Neural progenitor cell (in vitro differentiated cells): ENCODE data around the gene IRF7. TPM values are rescaled to one million over a fixed set of nuclear protein-coding genes. Genes with fewer than 3 reads are reported as not detected.

ENCODE experiments used
- DNase-seq: peaks from one replicate; pipeline ENCODE4 v3.0.0-alpha.2; 2016; ENCODE audit warnings: low spot score
- H2AFZ ChIP-seq: fragments of 200-600 bp; sonication (generic); replicated peaks from 2 replicates; pipeline ENCODE4 v1.6.1; 2016; ENCODE audit warnings: antibody characterized with exemption
- H3F3A ChIP-seq: fragments of 200-600 bp; sonication (generic); 2 replicates; pipeline ENCODE4 v1.6.1; 2016; ENCODE audit warnings: antibody characterized with exemption, low read depth
- H3K27ac ChIP-seq: fragments of 200-600 bp; sonication (generic); 2 replicates; pipeline ENCODE4 v1.5.1; 2016; ENCODE audit warnings: mild to moderate bottlenecking
- H3K27me3 ChIP-seq: fragments of 200-600 bp; sonication (generic); 2 replicates; pipeline ENCODE4 v1.6.1; 2016; ENCODE audit warnings: mild to moderate bottlenecking, moderate library complexity
- H3K36me3 ChIP-seq: fragments of 200-600 bp; sonication (generic); 2 replicates; pipeline ENCODE4 v1.5.1; 2016
- H3K4me1 ChIP-seq: fragments of 200-600 bp; sonication (generic); 2 replicates; pipeline ENCODE4 v1.6.1; 2016; ENCODE audit warnings: mixed run types
- H3K4me2 ChIP-seq: fragments of 200-600 bp; sonication (generic); 2 replicates; pipeline ENCODE4 v1.6.1; 2016
- H3K4me3 ChIP-seq: fragments of 200-600 bp; sonication (generic); 2 replicates; pipeline ENCODE4 v1.5.1; 2016
- H3K79me2 ChIP-seq: fragments of 200-600 bp; sonication (generic); 2 replicates; pipeline ENCODE4 v1.6.1; 2016; ENCODE audit warnings: low read depth
- H3K9ac ChIP-seq: fragments of 200-600 bp; sonication (generic); 2 replicates; pipeline ENCODE4 v1.6.1; 2016
- H3K9me3 ChIP-seq: fragments of 200-600 bp; sonication (generic); 2 replicates; pipeline ENCODE4 v1.5.1; 2016; ENCODE audit warnings: low read depth
- H4K20me1 ChIP-seq: fragments of 200-600 bp; sonication (generic); 2 replicates; pipeline ENCODE4 v1.6.1; 2016; ENCODE audit warnings: low read depth
- H3K27ac Mint-ChIP-seq: 3 replicates; pipeline ENCODE4 v1.8.0; 2021; ENCODE audit warnings: mixed read lengths
- H3K27me3 Mint-ChIP-seq: 2 replicates; pipeline ENCODE4 v1.8.0; 2022; ENCODE audit warnings: low read depth, mild to moderate bottlenecking, inconsistent platforms, moderate library complexity, mixed read lengths; ENCODE audit not compliant: insufficient read depth
- H3K36me3 Mint-ChIP-seq: 3 replicates; pipeline ENCODE4 v1.8.0; 2021; ENCODE audit warnings: mixed read lengths
- H3K4me1 Mint-ChIP-seq: 3 replicates; pipeline ENCODE4 v1.8.0; 2021; ENCODE audit warnings: mixed read lengths
- H3K4me3 Mint-ChIP-seq: 3 replicates; pipeline ENCODE4 v1.8.0; 2021; ENCODE audit warnings: mild to moderate bottlenecking, moderate library complexity, mixed read lengths
- H3K9me3 Mint-ChIP-seq: 3 replicates; pipeline ENCODE4 v1.8.0; 2020; ENCODE audit warnings: mixed read lengths
- CTCF ChIP-seq: fragments of 200-600 bp; sonication (generic); IDR thresholded peaks from 2 replicates; pipeline ENCODE4 v1.5.1; 2017; ENCODE audit warnings: antibody characterized with exemption, mild to moderate bottlenecking
- EZH2 ChIP-seq: fragments of 200-600 bp; sonication (generic); IDR thresholded peaks from 2 replicates; pipeline ENCODE4 v1.6.1; 2017; ENCODE audit warnings: antibody characterized with exemption, mild to moderate bottlenecking, moderate library complexity
- EZH2phosphoT487 ChIP-seq: fragments of 200-600 bp; sonication (generic); IDR thresholded peaks from 2 replicates; pipeline ENCODE4 v1.6.1; 2017; ENCODE audit warnings: antibody characterized with exemption
- total RNA-seq: library from RNA; depleted of rRNA; stranded (reverse); fragments of >200 nt; gene quantifications from 2 replicates; pipeline ENCODE4 v1.2.3, GENCODE V29; 2015; ENCODE audit warnings: low replicate concordance

IRF7 gene
- total RNA-seq, 1 donor from 2014 or later = 4.3 TPM

- no peak overlapping the region for H3K9ac ChIP-seq
- no peaks in the 10 kb centered on the region for H3K36me3 ChIP-seq
- peaks cover 6% of the 10 kb centered on the region for H3F3A ChIP-seq
- H3K27ac Mint-ChIP-seq = no peak overlapping the region
- H3K79me2 ChIP-seq = no peaks in the 10 kb centered on the region
- no peaks in the 10 kb centered on the region for H3K4me1 ChIP-seq
- peaks cover 30% of the 10 kb centered on the region for H3K27me3 ChIP-seq
- H3K4me1 Mint-ChIP-seq = peaks cover 15% of the 10 kb centered on the region
- H2AFZ ChIP-seq = no peak overlapping the region
- H3K36me3 Mint-ChIP-seq = peaks cover 16% of the 10 kb centered on the region
- no peak overlapping the region for H3K4me3 ChIP-seq
- no peak overlapping the region for H3K4me2 ChIP-seq
- no peak for DNase-seq
- peaks cover 9% of the 10 kb centered on the region for H3K27me3 Mint-ChIP-seq
- peaks cover 11% of the 10 kb centered on the region for H3K9me3 Mint-ChIP-seq
- no peaks in the 10 kb centered on the region for H3K9me3 ChIP-seq
- peaks cover 11% of the 10 kb centered on the region for H4K20me1 ChIP-seq
- H3K27ac ChIP-seq = no peak overlapping the region
- TF ChIP-seq EZH2 = no peak
- TF ChIP-seq EZH2phosphoT487 = no peak
- TF ChIP-seq CTCF = no peak
- H3K4me3 Mint-ChIP-seq = no peak overlapping the region
These were observed 12.3 kb upstream of the IRF7 start for GRCh38 chr11:628056-628455.

- Histone ChIP-seq H2AFZ (no peak overlapping the region), H3K27me3 (peaks cover 30% of the 10 kb centered on the region), H3K27ac (no peak overlapping the region), H3K4me2 (peak overlapping the region; percentile 52), H3K9ac (no peak overlapping the region), H3F3A (peaks cover 6% of the 10 kb centered on the region), H3K4me1 (no peaks in the 10 kb centered on the region), H3K4me3 (no peak overlapping the region), H4K20me1 (peaks cover 14% of the 10 kb centered on the region), H3K9me3 (no peaks in the 10 kb centered on the region), H3K36me3 (no peaks in the 10 kb centered on the region), H3K79me2 (no peaks in the 10 kb centered on the region)
- H3K27me3 Mint-ChIP-seq = peaks cover 9% of the 10 kb centered on the region
- TF ChIP-seq CTCF (no peak), EZH2phosphoT487 (no peak), EZH2 (no peak)
- no peak for DNase-seq
- H3K9me3 Mint-ChIP-seq = peaks cover 11% of the 10 kb centered on the region
- H3K4me1 Mint-ChIP-seq = peaks cover 12% of the 10 kb centered on the region
- peaks cover 10% of the 10 kb centered on the region for H3K36me3 Mint-ChIP-seq
- H3K27ac Mint-ChIP-seq = no peak overlapping the region
- H3K4me3 Mint-ChIP-seq = no peak overlapping the region
These were observed 11.5 kb upstream of the IRF7 start for GRCh38 chr11:627308-627576.

- no peak within 1 kb of the TSS for H3K4me3 ChIP-seq
- H3K9me3 Mint-ChIP-seq = peaks cover 11% of the 10 kb centered on the region
- no peak within 1 kb of the TSS for H3K27ac Mint-ChIP-seq
- no peak for TF ChIP-seq EZH2phosphoT487
- peak; percentile 48 for TF ChIP-seq EZH2
- no peak for TF ChIP-seq CTCF
- peak; percentile 36 for DNase-seq
- H3K4me1 ChIP-seq = no peaks in the 10 kb centered on the region
- H2AFZ ChIP-seq = no peak within 1 kb of the TSS
- H3K9ac ChIP-seq = no peak within 1 kb of the TSS
- H4K20me1 ChIP-seq = peaks cover 14% of the 10 kb centered on the region
- peaks cover 10% of the 10 kb centered on the region for H3K36me3 Mint-ChIP-seq
- peaks cover 9% of the 10 kb centered on the region for H3K27me3 Mint-ChIP-seq
- peak within 1 kb of the TSS; percentile 60 for H3K4me2 ChIP-seq
- no peak within 1 kb of the TSS for H3K27ac ChIP-seq
- peaks cover 30% of the 10 kb centered on the region for H3K27me3 ChIP-seq
- peaks cover 12% of the 10 kb centered on the region for H3K4me1 Mint-ChIP-seq
- no peak within 1 kb of the TSS for H3K4me3 Mint-ChIP-seq
- peaks cover 6% of the 10 kb centered on the region for H3F3A ChIP-seq
- no peaks in the 10 kb centered on the region for H3K9me3 ChIP-seq
- H3K36me3 ChIP-seq = no peaks in the 10 kb centered on the region
- H3K79me2 ChIP-seq = no peaks in the 10 kb centered on the region
These were observed 10.9 kb upstream of the IRF7 start, which contains the start of gene SCT for GRCh38 chr11:626475-627307. Gene SCT, minus strand, starts transcription at chr11:627181. Its CDS starts 38 bp downstream, at chr11:627143.
